ENCODE measurements around the gene NMNAT3. TPM values are rescaled to one million over a fixed set of nuclear protein-coding genes. Genes with fewer than 3 reads are reported as not detected.

Gene NMNAT3
- total and polyA plus RNA-seq, 4 donors: 1.9 to 19.7 (median 2.9) TPM

- TF ChIP-seq, protein P1, sequence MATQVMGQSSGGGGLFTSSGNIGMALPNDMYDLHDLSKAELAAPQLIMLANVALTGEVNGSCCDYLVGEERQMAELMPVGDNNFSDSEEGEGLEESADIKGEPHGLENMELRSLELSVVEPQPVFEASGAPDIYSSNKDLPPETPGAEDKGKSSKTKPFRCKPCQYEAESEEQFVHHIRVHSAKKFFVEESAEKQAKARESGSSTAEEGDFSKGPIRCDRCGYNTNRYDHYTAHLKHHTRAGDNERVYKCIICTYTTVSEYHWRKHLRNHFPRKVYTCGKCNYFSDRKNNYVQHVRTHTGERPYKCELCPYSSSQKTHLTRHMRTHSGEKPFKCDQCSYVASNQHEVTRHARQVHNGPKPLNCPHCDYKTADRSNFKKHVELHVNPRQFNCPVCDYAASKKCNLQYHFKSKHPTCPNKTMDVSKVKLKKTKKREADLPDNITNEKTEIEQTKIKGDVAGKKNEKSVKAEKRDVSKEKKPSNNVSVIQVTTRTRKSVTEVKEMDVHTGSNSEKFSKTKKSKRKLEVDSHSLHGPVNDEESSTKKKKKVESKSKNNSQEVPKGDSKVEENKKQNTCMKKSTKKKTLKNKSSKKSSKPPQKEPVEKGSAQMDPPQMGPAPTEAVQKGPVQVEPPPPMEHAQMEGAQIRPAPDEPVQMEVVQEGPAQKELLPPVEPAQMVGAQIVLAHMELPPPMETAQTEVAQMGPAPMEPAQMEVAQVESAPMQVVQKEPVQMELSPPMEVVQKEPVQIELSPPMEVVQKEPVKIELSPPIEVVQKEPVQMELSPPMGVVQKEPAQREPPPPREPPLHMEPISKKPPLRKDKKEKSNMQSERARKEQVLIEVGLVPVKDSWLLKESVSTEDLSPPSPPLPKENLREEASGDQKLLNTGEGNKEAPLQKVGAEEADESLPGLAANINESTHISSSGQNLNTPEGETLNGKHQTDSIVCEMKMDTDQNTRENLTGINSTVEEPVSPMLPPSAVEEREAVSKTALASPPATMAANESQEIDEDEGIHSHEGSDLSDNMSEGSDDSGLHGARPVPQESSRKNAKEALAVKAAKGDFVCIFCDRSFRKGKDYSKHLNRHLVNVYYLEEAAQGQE (IDR thresholded peaks at IDR 0.05): no peak
- no peak for TF ChIP-seq FOXA2 (IDR thresholded peaks at IDR 0.05)
- no peaks in the 10 kb centered on the region for H3K36me3 ChIP-seq (ENCODE audit: control insufficient read depth in 4 of 4, insufficient read depth in 3 of 4, low read depth in 1 of 4, low read length in 3 of 4)
- no peaks in the 10 kb centered on the region for H3K4me1 ChIP-seq (ENCODE audit: control insufficient read depth in 4 of 4, insufficient read depth in 4 of 4, low read length in 3 of 4)
- H3K9ac ChIP-seq (ENCODE audit: low read depth in 1 of 2, low read length in 2 of 2): no peak overlapping the region
- 64% methylated on average over 4 of the region's 4 CpGs for WGBS
- H3K27ac ChIP-seq (ENCODE audit: low read depth in 1 of 2, low read length in 2 of 2): no peak overlapping the region
- no peak for DNase-seq (ENCODE audit: low spot score)
- H3K27me3 ChIP-seq (ENCODE audit: control insufficient read depth in 4 of 4, insufficient read depth in 4 of 4, low read length in 3 of 4): no peaks in the 10 kb centered on the region
- no peaks in the 10 kb centered on the region for H3K9me3 ChIP-seq (ENCODE audit: control insufficient read depth in 4 of 4, low read length in 3 of 4)
- no peak overlapping the region for H3K4me3 ChIP-seq (ENCODE audit: low read depth in 1 of 3, low read length in 3 of 3)
These were observed 11.3 kb upstream of the NMNAT3 start for GRCh38 chr3:139689122-139689521.

DNA sequence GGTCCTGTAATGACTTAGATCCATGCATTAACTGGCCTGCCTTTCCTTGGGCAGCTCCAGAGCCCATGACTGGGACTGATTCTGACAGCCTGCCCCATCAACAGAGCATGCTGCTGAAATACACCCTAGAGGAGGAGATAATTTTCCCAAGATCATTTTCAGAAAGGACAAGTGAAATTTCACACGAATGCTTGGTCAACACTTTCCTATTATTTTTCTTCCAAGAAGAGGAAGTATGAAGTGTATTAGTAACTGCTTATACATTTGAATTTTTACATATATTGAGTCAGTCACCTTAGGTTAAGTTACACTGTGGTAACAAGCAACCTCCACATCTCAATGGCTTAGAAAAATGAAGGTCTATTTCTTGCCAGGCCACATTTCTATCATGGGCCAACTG lies 9.7 kb upstream of the NMNAT3 start:
- H3K4me3 ChIP-seq (ENCODE audit: low read depth in 1 of 3, low read length in 3 of 3): no peak overlapping the region
- no peak for TF ChIP-seq JUND (IDR thresholded peaks at IDR 0.05)
- TF ChIP-seq RXRA (IDR thresholded peaks at IDR 0.05): no peak
- TF ChIP-seq EGR1 (IDR thresholded peaks at IDR 0.05; ENCODE audit: low read depth in 2 of 2): no peak
- TF ChIP-seq, protein P2, sequence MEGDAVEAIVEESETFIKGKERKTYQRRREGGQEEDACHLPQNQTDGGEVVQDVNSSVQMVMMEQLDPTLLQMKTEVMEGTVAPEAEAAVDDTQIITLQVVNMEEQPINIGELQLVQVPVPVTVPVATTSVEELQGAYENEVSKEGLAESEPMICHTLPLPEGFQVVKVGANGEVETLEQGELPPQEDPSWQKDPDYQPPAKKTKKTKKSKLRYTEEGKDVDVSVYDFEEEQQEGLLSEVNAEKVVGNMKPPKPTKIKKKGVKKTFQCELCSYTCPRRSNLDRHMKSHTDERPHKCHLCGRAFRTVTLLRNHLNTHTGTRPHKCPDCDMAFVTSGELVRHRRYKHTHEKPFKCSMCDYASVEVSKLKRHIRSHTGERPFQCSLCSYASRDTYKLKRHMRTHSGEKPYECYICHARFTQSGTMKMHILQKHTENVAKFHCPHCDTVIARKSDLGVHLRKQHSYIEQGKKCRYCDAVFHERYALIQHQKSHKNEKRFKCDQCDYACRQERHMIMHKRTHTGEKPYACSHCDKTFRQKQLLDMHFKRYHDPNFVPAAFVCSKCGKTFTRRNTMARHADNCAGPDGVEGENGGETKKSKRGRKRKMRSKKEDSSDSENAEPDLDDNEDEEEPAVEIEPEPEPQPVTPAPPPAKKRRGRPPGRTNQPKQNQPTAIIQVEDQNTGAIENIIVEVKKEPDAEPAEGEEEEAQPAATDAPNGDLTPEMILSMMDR (IDR thresholded peaks at IDR 0.05; ENCODE audit: low read depth, low read length, missing input control): no peak
- TF ChIP-seq HNF4G (IDR thresholded peaks at IDR 0.05): no peak
- no peak for TF ChIP-seq YY1 (IDR thresholded peaks at IDR 0.05)
- TF ChIP-seq NR2F2 (IDR thresholded peaks at IDR 0.05): no peak
- TF ChIP-seq TAF1 (conservative IDR thresholded peaks at IDR 0.05): no peak
- TF ChIP-seq, protein P1 (IDR thresholded peaks at IDR 0.05): no peak
- no peak for TF ChIP-seq SP1 (IDR thresholded peaks at IDR 0.05)
- no peak for TF ChIP-seq ZBTB33 (IDR thresholded peaks at IDR 0.05)
- TF ChIP-seq FOXA2 (IDR thresholded peaks at IDR 0.05): no peak
- TF ChIP-seq MAX (IDR thresholded peaks at IDR 0.05): no peak
- no peak for TF ChIP-seq GABPA (IDR thresholded peaks at IDR 0.05 in 1 of 2, conservative IDR thresholded peaks at IDR 0.05 in 1 of 2)
- no peak for TF ChIP-seq HNF4A (conservative IDR thresholded peaks at IDR 0.05)
- no peak for TF ChIP-seq RAD21 (IDR thresholded peaks at IDR 0.05)
- no peaks in the 10 kb centered on the region for H3K27me3 ChIP-seq (ENCODE audit: control insufficient read depth in 4 of 4, insufficient read depth in 4 of 4, low read length in 3 of 4)
- no peak overlapping the region for H3K27ac ChIP-seq (ENCODE audit: low read depth in 1 of 2, low read length in 2 of 2)
- no peaks in the 10 kb centered on the region for H3K9me3 ChIP-seq (ENCODE audit: control insufficient read depth in 4 of 4, low read length in 3 of 4)
- 66% methylated on average over 1 of the region's 1 CpG for WGBS
- no peaks in the 10 kb centered on the region for H3K36me3 ChIP-seq (ENCODE audit: control insufficient read depth in 4 of 4, insufficient read depth in 3 of 4, low read depth in 1 of 4, low read length in 3 of 4)
- H3K4me1 ChIP-seq (ENCODE audit: control insufficient read depth in 4 of 4, insufficient read depth in 4 of 4, low read length in 3 of 4): no peaks in the 10 kb centered on the region
- no peak overlapping the region for H3K9ac ChIP-seq (ENCODE audit: low read depth in 1 of 2, low read length in 2 of 2)
- DNase-seq (ENCODE audit: low spot score): no peak
